GM18507 (cell line): ENCODE results near the gene DNAJC17.

ENCODE experiments used
- DNase-seq: peaks from one replicate; pipeline ENCODE4 v3.0.0; 2011; ENCODE audit warnings: low read depth; ENCODE audit not compliant: insufficient read length; ENCODE audit errors: extremely low spot score
- FAIRE-seq: peaks from 2 replicates; lab custom pipeline; 2011; peaks lifted over from hg19 to GRCh38; lab: Jason Lieb, UNC

DNAJC17 gene

DNA sequence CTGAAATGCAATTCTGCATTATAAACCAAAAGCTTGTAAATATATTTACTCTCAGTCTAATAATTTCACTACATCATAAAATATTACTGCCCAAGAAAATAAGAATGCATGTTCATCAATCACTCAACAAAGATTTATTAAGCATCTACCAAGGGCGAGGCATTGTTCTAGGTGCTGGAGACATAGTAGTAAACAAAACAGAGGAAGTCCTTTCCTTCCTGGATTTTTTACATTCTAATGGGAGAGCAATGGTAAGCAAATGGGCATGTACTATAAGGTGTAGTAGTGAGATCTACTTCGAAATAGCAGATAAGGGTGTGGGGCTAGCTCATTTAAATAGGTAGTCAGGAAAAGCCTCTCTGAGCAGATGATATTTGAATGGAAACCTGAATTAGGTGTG, 11.2 kb downstream of the DNAJC17 start:
- DNase-seq = no peak
- FAIRE-seq = no peak

DNA sequence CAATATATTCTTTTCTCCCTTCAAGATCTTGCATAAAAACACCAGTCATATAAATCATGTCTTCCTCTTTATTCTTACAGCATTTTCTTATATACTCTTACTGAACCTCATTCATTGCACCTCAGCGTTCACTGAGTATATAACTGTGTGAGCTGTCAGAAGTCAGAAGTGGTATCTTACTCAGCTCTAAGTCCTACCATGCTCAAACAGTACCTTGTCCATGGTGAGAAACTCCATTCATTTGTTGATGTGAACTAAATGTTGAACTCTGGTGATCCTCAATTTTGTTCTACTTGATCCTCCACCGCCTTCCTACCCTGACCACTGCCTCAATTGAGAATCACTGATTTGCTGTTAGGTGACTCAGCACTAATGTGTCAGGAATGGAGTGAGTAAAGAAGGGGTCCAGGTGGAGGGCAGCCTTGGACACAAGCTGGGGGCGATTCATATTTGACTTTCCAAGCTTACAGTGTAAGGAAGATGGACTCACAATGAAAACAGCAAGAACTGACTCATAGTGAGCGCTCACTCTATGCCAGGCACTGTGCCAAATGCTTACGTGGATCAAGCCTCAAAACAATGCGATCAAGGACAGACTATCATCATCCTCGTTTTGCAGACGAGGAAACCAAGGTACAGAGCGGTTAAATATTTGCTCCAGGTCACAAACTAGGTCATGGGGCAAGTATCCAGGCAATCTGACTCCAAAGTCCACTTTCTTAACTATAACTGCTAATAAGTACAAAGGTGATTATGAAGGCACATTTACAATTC, 13.9 kb downstream of the DNAJC17 start:
- FAIRE-seq (no peak), DNase-seq (no peak)

DNA sequence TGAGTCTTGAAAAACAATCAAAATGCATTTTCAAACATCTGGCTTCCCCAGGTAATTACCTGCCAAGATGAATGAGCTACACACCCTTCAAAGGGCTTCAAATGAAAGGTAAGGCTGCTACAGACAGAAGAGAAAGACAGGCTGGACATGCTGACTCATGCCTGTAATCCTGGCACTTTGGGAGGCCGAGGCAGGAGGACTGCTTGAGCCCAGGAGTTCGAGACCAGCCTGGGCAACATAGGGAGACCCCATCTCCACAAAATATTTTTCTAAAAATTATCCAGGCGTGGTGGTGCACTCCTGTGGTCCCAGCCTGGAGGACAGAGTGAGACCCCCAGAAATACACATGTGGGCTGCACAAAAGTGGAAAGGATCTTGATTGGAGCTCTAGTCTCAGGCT, 14.9 kb downstream of the DNAJC17 start:
- DNase-seq = no peak
- FAIRE-seq = no peak

DNA sequence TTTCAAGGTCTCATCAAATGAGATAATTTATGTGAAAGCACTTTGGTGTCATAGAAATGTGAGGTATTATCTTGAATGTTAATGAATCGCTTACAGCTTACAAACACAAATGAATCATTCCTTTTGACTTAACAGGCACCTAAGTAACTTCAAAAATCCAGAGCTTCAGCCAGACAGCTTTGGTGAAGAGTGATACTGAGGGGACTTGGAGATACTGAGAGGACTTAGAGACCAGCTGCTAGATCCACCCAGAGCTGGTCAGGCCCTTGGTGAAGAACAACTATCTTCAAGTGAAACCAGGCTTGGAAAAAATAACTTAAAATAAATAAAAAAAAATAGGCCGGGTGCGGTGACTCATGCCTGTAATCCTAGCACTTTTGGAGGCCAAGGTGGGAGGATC, 16.6 kb downstream of the DNAJC17 start:
- DNase-seq = no peak
- FAIRE-seq = no peak

DNA sequence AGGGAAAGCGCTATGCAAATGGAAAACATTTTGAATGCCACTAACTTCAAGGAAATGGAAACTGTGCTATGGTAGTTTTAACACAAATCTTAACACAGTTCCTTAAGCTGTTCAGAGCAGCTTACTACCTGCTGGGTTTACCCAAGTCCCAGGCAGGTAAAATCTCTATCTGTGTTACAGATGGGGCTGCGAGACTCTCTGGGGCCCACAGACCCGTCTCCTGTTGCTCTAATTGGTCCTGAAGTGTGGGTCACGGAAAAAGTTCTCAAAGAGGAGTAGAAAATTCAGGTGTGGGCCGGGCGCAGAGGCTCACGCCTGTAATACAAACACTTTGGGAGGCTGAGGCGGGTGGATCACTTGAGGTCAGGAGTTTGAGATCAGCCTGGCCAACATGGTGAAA, 17.3 kb downstream of the DNAJC17 start:
- FAIRE-seq (no peak), DNase-seq (no peak)

DNA sequence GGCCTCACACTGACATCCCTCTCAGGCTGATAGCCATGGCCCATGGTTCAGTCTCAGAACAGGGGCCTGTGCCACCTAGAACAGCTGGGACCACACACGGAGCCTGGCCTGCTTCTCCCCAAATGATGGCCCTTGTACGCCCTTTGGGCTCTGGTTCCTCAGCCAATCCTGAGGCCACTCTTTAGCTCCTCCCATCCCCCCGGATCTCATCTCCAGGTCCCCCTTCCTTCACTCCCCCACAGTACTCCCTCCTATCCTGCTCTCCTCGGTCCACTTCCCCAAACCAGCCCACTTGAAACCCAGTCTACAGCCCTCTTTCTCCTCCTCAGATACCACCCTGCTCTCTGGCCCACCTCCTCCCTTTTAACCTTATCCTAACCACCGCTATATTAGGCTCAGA, 18.2 kb downstream of the DNAJC17 start:
- no peak for DNase-seq
- no peak for FAIRE-seq

DNA sequence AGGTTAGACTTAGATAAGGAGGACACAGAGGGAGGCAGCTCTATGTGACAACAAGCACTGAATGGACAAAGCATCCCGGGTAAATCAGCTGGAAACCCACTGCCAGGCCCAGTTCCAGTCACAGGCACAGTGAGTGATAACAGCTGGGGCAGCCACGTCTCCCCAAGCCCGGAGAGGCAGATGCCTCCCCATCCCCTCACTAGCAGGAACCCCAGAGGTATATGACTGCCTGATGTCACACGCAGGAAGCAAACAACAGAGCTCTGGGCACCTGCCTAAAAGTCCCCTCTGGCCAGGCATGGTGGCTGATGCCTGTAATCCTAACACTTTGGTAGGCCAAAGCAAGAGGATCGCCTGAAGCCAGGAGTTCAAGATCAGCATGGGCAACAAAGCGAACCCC, 19.3 kb downstream of the DNAJC17 start:
- no peak for DNase-seq
- no peak for FAIRE-seq

DNA sequence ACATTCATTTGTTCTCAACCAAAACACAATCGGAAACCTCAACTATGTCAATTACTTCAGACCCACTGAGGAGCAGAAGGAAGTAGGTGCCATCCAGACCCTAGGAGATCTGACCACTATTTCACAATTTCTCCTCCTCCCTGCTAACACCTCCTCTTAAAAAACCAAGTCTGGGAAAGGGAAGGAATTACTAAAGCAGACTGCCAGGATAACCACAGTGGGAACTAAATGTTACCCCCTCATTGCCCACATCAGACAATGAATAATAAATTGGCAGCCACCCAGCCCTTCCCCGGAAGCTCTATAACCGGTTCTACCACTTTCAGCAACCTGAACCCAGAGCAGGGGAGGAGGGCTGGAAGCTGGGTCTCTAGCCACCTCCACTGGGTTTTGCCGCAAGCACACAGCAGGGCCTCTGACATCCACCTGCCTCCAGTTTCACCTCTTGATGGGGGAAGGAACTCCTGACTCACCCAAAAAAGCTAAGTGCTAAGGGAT, 19.9 kb downstream of the DNAJC17 start:
- DNase-seq (no peak), FAIRE-seq (no peak)

DNA sequence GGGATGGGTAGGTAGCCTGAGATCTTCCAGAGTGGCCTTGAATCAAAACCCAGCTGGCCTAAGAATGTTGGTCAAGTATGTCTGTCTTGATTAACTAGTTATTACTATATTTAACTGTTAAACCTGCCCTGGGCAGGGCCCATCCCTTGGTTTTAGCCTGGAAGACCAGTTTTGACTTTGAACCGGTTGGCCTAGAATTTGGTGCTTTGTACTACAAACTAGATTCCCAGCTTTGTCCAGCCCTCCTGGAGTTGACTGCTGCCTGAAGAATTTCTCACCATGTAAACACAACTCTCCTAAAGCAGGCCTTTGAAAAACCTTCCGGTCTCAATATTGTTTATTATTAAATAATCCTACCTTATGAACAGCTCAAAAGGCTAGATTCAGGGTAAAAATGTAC, 21.5 kb downstream of the DNAJC17 start:
- DNase-seq (no peak), FAIRE-seq (no peak)

DNA sequence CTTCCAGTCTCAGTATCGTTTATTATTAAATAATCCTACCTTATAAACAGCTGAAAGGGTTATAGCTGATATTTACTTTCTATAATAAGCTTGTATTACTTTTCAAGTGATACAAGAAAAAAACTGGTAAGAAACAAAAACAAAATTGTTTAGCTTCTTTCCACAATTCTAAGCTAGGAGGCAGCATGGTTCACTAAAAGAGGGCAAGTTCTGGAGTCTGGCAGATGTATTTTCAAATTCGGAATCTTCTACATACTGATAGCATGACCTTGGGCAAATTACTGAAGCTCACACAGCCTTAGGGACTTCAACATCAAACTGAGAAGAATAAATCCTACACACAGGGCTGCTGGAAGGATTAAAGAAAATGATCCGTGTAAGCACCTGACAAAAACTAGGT, 22.1 kb downstream of the DNAJC17 start:
- no peak for FAIRE-seq
- DNase-seq = no peak

DNA sequence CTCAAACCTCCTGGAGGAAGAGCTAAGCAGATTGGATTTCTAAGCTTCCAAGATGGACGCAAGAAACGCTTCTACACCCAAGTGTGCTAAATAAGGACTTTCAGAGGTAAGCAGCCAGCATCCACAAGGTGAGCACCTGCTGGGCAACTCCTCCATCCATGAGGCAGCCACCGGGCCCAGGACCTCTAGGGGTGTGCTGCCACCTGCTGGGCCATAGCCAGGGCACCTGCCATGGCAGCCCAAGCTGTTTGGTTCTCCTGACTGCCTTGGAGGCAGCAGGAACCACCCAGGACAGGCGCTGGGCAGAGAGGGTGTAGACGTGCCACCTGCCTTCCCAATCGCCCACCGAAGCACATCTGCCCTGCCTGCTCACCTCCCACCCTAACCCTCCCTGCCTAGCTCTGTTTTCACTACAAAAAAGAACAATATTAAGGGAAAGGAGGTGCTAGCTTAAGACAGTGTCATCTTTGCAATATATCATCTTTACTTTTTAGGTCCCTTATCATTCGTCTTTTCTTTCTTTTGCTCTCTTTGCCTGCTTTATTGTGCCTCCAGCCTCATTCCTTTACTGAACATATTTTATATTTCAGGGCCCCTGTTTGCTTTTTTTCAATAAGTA, 24.6 kb downstream of the DNAJC17 start:
- DNase-seq = peak; percentile 44
- FAIRE-seq = peak; percentile 89

DNA sequence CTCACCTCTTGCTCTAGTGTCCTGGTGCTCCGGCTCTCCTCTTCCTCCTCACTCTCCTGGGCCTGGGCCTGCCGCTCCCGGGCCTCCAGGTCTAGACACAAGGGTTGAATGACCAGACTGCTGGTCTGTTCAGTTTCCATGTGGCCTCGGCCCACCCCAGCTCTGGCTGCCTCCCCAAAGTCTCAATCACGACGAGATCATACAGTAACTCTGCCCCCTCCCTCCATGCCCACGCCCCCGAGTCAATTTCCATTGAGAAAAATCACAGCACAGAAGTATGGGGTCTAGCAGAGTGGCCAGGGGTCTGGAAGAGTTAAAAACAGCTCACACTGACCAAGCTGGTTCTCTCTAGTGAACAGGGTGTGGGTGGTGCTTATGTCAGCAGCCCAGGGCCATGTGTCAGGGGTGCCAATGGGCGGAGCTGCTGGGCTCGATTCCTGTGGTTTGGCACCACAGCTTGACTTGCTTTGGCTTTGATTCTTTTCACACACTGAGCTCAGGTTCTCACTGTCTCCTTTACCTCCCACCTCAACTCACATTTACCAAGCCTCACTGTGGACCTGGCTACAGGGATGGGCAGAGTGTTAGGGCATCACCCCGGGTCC, 30.6 kb downstream of the DNAJC17 start:
- DNase-seq (no peak), FAIRE-seq (no peak)

DNA sequence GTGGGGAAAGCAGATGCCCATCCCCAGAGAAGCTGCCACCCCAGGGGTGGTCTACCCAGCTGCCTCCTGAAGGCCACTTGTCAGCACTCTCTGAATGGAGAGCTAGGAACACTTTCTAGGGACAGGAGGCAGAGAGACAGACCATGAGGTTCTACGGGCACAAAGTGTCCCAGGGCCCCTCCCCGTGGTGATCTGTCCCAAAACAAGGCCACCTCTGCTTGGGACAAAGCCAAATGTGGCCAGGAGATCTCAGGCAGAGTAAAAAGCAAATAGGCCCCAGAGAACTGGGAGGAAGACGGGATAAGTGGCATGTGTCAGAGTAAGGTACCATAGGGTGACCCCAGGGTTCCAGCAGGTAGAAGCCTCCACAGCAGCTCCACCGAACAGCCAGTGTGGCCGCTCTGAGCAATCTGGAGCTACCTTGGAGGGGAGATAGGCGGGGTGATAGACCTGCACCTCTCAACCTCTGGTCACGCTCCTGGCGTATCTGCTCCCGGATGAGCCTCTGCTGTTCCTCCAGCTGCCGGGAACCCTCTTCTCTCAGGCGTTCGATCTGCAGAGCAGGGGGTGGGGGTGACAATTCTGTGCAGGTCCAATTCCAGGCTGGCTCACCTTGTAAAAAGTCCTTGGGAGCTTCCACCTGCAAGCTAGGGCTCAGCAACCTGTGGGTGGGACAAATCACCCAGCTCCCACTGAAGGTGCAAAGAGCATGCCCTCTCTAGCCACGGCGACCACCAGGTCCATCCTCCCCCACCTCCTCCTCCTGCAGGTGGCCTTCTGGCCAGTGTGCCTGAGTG, 31.3 kb downstream of the DNAJC17 start:
- DNase-seq (no peak), FAIRE-seq (no peak)

DNA sequence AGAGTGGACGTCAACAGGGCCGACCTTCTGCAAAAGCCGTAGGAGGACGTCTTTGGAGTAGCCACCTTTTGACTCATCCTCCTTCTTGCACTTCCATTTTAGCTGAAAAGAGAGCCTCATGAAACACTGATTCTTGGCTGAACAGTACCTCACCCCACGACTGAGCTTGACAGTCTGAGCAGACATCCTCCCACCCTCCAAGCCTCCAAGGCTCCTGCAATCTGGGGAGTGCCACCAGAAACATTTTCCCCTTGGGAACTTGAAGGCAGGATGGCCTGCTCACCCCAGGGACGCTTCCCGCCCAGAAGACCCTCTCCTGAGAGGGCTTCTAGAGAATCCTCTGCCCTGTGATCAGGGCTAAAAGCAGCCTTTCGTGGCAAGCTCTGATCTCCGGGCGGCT, 32.3 kb downstream of the DNAJC17 start:
- FAIRE-seq (no peak), DNase-seq (no peak)

DNA sequence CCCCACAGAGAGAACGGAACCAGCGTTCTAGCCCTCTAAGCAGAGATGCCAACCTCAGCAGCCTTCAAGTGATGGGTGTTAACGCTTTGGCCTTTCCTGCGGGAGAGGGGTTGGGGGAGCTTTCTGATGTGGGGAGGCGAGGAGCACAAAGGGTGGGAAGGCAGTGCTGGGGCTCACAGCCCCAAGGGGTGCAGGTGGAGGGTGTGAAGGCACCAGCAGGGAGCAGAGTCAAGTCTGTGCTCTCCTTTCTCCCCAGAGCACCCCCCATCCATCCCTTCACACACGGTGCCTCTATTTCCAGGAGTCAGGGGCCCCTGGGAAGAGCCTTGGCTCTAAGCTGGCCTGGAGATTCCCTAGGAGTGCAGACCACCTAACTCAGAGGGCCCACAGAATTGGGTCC, 33.4 kb downstream of the DNAJC17 start:
- DNase-seq = no peak
- no peak for FAIRE-seq

DNA sequence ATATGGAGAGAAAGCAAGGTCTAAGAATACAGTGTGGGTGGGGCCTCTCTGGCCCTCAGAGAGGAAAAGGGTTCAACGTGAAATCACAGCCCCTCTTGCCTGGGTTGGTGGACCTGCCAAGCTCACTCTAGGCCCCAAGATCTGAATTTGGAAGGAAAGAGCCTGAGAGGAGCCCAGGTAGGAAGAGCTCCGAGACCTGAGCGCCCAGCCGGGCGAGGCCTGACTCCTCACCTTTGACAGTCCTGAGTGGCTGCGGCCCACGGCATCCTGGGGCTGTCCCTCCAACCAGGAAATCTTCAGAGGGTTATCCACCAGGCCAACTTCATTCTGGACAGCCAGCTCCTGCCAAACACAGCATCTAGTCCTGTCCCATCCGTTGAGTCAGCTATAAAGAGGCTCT, 33.8 kb downstream of the DNAJC17 start:
- no peak for DNase-seq
- no peak for FAIRE-seq

DNA sequence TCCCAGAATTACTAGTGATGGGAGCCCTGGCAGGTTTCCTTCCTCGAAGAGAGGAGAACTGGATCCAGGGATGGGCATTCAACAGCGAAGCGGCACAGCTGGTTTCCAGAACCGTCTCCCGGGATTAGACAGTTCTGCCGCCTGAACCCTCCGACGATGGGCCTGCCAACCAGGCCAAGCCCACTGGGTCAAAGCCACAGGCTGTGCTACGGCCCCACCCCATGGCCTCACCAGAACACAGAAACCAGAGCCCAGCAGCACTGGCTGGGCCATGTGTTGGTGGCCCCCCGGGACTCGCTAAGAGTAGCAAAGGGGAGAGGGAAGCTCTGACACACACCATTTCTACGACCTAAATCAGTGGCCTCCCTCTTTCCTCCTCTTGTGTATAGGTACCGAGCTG, 35.3 kb downstream of the DNAJC17 start:
- FAIRE-seq (no peak), DNase-seq (no peak)

DNA sequence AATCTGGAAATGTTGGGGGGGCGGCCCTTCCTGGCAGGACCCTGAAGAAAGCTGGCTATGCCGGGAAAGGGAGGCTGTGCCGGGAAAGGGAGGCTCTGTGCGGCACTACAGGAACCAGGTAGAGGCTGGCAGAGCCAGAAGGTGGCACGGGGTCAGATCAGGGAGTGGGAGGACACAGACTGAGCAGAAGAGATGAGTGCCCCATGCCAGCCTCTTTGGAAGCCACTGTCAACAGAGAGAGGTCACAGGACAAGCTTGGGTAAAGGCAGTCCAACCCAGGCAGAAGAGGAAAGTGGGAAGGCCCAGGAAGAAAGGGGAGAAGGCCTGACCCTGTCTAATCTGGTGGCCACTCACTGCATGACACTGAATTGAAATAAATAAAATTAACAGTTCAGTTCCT, 36.0 kb downstream of the DNAJC17 start:
- DNase-seq (no peak), FAIRE-seq (no peak)

DNA sequence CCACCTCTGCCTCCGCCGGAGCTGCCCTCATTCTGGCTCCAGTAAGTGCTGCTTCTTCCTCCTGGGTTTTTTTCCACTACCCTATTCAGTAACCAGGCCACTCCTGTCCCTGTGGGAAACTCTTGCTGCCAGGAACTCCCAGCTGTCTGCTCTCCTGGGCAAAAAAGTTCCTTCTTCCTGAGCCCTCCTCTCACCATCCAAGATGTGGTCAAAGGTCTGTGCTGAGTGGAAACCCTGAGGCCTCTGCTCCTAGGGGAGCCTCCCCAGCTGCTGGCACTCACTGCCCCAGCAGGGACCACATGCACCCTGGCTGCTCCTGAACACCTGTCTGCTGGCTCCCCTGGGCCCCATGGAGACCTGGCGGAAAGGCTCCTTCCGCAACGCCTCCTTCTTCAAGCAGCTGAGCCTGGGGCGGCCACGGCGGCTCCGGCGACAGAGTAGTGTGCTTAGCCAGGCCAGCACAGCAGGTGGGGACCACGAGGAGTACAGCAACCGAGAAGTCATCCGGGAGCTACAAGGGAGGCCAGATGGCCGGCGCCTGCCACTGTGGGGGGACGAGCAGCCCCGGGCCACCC, 37.0 kb downstream of the DNAJC17 start:
- FAIRE-seq (no peak), DNase-seq (no peak)
